ENCODE measurements around the gene SMC5. TPM values are rescaled to one million over a fixed set of nuclear protein-coding genes. Genes with fewer than 3 reads are reported as not detected.

Gene SMC5
- total and polyA plus RNA-seq, 4 donors, result 5.6 to 70.8 (median 10.3) TPM

GRCh38 chr9:70298245-70298771, 39.5 kb downstream of the SMC5 start:
- 97% methylated on average over 1 of the region's 1 CpG for WGBS
- H3K36me3 ChIP-seq (ENCODE audit: control insufficient read depth in 4 of 4, insufficient read depth in 3 of 4, low read depth in 1 of 4, low read length in 3 of 4), result peaks cover 1 to 30% (median 21%) of the 10 kb centered on the region in 4 donors
- H3K27me3 ChIP-seq (ENCODE audit: control insufficient read depth in 4 of 4, insufficient read depth in 4 of 4, low read length in 3 of 4), result no peaks in the 10 kb centered on the region
- no peak for DNase-seq (ENCODE audit: low spot score)
- no peak overlapping the region for H3K4me3 ChIP-seq (ENCODE audit: low read depth in 1 of 3, low read length in 3 of 3)
- no peak overlapping the region for H3K27ac ChIP-seq (ENCODE audit: low read depth in 1 of 2, low read length in 2 of 2)
- no peak overlapping the region for H3K9ac ChIP-seq (ENCODE audit: low read depth in 1 of 2, low read length in 2 of 2)
- H3K9me3 ChIP-seq (ENCODE audit: control insufficient read depth in 4 of 4, low read length in 3 of 4), result no peaks in the 10 kb centered on the region
- TF ChIP-seq RXRA (IDR thresholded peaks at IDR 0.05) (no peak), TAF1 (conservative IDR thresholded peaks at IDR 0.05) (no peak), YY1 (IDR thresholded peaks at IDR 0.05) (no peak), JUND (IDR thresholded peaks at IDR 0.05) (no peak), SP1 (IDR thresholded peaks at IDR 0.05) (no peak), NR2F2 (IDR thresholded peaks at IDR 0.05) (no peak), EGR1 (IDR thresholded peaks at IDR 0.05; ENCODE audit: low read depth in 2 of 2) (no peak), GABPA (IDR thresholded peaks at IDR 0.05 in 1 of 2, conservative IDR thresholded peaks at IDR 0.05 in 1 of 2) (no peak), FOXA2 (IDR thresholded peaks at IDR 0.05) (no peak), RAD21 (IDR thresholded peaks at IDR 0.05) (no peak), REST (IDR thresholded peaks at IDR 0.05) (no peak), HNF4G (IDR thresholded peaks at IDR 0.05) (no peak)
- TF ChIP-seq, protein P1, sequence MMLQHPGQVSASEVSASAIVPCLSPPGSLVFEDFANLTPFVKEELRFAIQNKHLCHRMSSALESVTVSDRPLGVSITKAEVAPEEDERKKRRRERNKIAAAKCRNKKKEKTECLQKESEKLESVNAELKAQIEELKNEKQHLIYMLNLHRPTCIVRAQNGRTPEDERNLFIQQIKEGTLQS (IDR thresholded peaks at IDR 0.05), result no peak
- H3K4me1 ChIP-seq (ENCODE audit: control insufficient read depth in 4 of 4, insufficient read depth in 4 of 4, low read length in 3 of 4), result no peaks in the 10 kb centered on the region

- Histone ChIP-seq H3K4me3 (ENCODE audit: low read depth in 1 of 3, low read length in 3 of 3) (no peak overlapping the region), H3K4me1 (ENCODE audit: control insufficient read depth in 4 of 4, insufficient read depth in 4 of 4, low read length in 3 of 4) (peaks cover 0 to 2% (median 0%) of the 10 kb centered on the region in 4 donors), H3K27ac (ENCODE audit: low read depth in 1 of 2, low read length in 2 of 2) (no peak overlapping the region), H3K9me3 (ENCODE audit: control insufficient read depth in 4 of 4, low read length in 3 of 4) (no peaks in the 10 kb centered on the region), H3K27me3 (ENCODE audit: control insufficient read depth in 4 of 4, insufficient read depth in 4 of 4, low read length in 3 of 4) (no peaks in the 10 kb centered on the region), H3K36me3 (ENCODE audit: control insufficient read depth in 4 of 4, insufficient read depth in 3 of 4, low read depth in 1 of 4, low read length in 3 of 4) (peaks cover 3 to 35% (median 24%) of the 10 kb centered on the region in 4 donors), H3K9ac (ENCODE audit: low read depth in 1 of 2, low read length in 2 of 2) (no peak overlapping the region)
- DNase-seq (ENCODE audit: low spot score), result no peak
- 89% methylated on average over 5 of the region's 5 CpGs for WGBS
- no peak for TF ChIP-seq FOXA1 (IDR thresholded peaks at IDR 0.05)
- TF ChIP-seq ZBTB33 (IDR thresholded peaks at IDR 0.05), result no peak
- no peak for TF ChIP-seq HNF4G (IDR thresholded peaks at IDR 0.05)
- TF ChIP-seq, protein P2, sequence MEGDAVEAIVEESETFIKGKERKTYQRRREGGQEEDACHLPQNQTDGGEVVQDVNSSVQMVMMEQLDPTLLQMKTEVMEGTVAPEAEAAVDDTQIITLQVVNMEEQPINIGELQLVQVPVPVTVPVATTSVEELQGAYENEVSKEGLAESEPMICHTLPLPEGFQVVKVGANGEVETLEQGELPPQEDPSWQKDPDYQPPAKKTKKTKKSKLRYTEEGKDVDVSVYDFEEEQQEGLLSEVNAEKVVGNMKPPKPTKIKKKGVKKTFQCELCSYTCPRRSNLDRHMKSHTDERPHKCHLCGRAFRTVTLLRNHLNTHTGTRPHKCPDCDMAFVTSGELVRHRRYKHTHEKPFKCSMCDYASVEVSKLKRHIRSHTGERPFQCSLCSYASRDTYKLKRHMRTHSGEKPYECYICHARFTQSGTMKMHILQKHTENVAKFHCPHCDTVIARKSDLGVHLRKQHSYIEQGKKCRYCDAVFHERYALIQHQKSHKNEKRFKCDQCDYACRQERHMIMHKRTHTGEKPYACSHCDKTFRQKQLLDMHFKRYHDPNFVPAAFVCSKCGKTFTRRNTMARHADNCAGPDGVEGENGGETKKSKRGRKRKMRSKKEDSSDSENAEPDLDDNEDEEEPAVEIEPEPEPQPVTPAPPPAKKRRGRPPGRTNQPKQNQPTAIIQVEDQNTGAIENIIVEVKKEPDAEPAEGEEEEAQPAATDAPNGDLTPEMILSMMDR (IDR thresholded peaks at IDR 0.05; ENCODE audit: low read depth, low read length, missing input control), result no peak
- TF ChIP-seq YY1 (IDR thresholded peaks at IDR 0.05), result no peak
- no peak for TF ChIP-seq GABPA (IDR thresholded peaks at IDR 0.05 in 1 of 2, conservative IDR thresholded peaks at IDR 0.05 in 1 of 2)
- no peak for TF ChIP-seq RXRA (IDR thresholded peaks at IDR 0.05)
- no peak for TF ChIP-seq FOXA2 (IDR thresholded peaks at IDR 0.05)
Measured at GRCh38 chr9:70303268-70303667, 44.5 kb downstream of the SMC5 start.

Data from liver (tissue), 9 donors.